Stimulated activated CD4-positive, alpha-beta T cell treated with anti-CD3 and anti-CD28 coated beads, Interleukin-4, amount 100 ng/mL, for 48 hours (primary cell): Measurements from ENCODE around the gene TMEM109.

Source experiments
- DNase-seq, 2 donors: peaks; one replicate each; pipeline ENCODE4 v3.0.0-alpha.2; 2020; ENCODE audit warnings: low read depth in 2 of 2

The TMEM109 gene

GRCh38 chr11:60942219-60942618 is 28.3 kb downstream of the TMEM109 start:
- no peak for DNase-seq

GRCh38 chr11:60942970-60943565 is 29.1 kb downstream of the TMEM109 start:
- DNase-seq: no peak

- no peak for DNase-seq
Observed at GRCh38 chr11:60944490-60945294, 30.7 kb downstream of the TMEM109 start.

- no peak for DNase-seq
Observed at GRCh38 chr11:60945295-60945667, 31.3 kb downstream of the TMEM109 start.

- DNase-seq: no peak
Observed at GRCh38 chr11:60946601-60947264, 32.8 kb downstream of the TMEM109 start.

- DNase-seq: no peak
Observed at GRCh38 chr11:60947700-60948099, 33.7 kb downstream of the TMEM109 start.

- no peak for DNase-seq
Observed at GRCh38 chr11:60948250-60948649, 34.3 kb downstream of the TMEM109 start.

- DNase-seq: no peak
Observed at GRCh38 chr11:60950024-60950423, 36.1 kb downstream of the TMEM109 start.

- no peak for DNase-seq
Observed at GRCh38 chr11:60950933-60951605, 37.1 kb downstream of the TMEM109 start.

- DNase-seq: no peak
Observed at GRCh38 chr11:60951606-60951903, 37.6 kb downstream of the TMEM109 start.

- DNase-seq: no peak
Observed at GRCh38 chr11:60951904-60952741, 38.2 kb downstream of the TMEM109 start, which contains the start of gene SLC15A3. Gene SLC15A3, minus strand, starts transcription at chr11:60952176. Its CDS starts 625 bp downstream, at chr11:60951551.

- no peak for DNase-seq
Observed at GRCh38 chr11:60952742-60953170, 38.8 kb downstream of the TMEM109 start.

- DNase-seq: no peak
Observed at GRCh38 chr11:60953781-60954180, 39.8 kb downstream of the TMEM109 start.

GRCh38 chr11:60954421-60954820 is 40.5 kb downstream of the TMEM109 start:
- DNase-seq: no peak

GRCh38 chr11:60955571-60955970 is 41.6 kb downstream of the TMEM109 start:
- no peak for DNase-seq

GRCh38 chr11:60957188-60957587 is 43.2 kb downstream of the TMEM109 start:
- DNase-seq: no peak

- DNase-seq: no peak
Observed at GRCh38 chr11:60959431-60959830, 45.5 kb downstream of the TMEM109 start.

GRCh38 chr11:60960405-60960804 is 46.4 kb downstream of the TMEM109 start:
- no peak for DNase-seq

- no peak for DNase-seq
Observed at GRCh38 chr11:60964801-60965200, 50.8 kb downstream of the TMEM109 start.

- no peak for DNase-seq
Observed at GRCh38 chr11:60966890-60967289, 52.9 kb downstream of the TMEM109 start.

- DNase-seq: no peak
Observed at GRCh38 chr11:60968223-60968622, 54.3 kb downstream of the TMEM109 start.
